ENCODE results near the gene NRG2. TPM values are rescaled to one million over a fixed set of nuclear protein-coding genes. Genes with fewer than 3 reads are reported as not detected.

NRG2 gene
- polyA plus RNA-seq, 1 of the 3 experiments (the other 2 are of a cell fraction), result 3.7 TPM

GRCh38 chr5:139912158-139912557 lies 130.9 kb downstream of the NRG2 start:
- H3K27ac ChIP-seq (ENCODE audit: low read depth in 2 of 2, low read length in 1 of 2), result no peak overlapping the region
- ChIA-PET CTCF (interaction anchor here (1.1 to 4.8 kb wide), 6 partner anchors 11 to 125 kb away, joined by 3 to 42 read pairs (median 6); no protein-coding TSS in a partner anchor), POLR2A (no interaction called here)
- no peak overlapping the region for H3K9ac ChIP-seq
- no peaks in the 10 kb centered on the region for H3K9me2 ChIP-seq
- no peaks in the 10 kb centered on the region for H3K36me3 ChIP-seq (replicated peaks in 1 of 2; ENCODE audit: control insufficient read depth in 1 of 2, insufficient read depth in 2 of 2, low read length in 1 of 2)
- WGBS (ENCODE audit: low lambda C conversion rate), result 67% methylated on average over 2 of the region's 3 CpGs
- no peaks in the 10 kb centered on the region for H4K20me1 ChIP-seq (ENCODE audit: insufficient read depth)
- H3K27me3 ChIP-seq (ENCODE audit: insufficient read depth), result no peaks in the 10 kb centered on the region
- H3K4me2 ChIP-seq, result no peak overlapping the region
- no peak overlapping the region for H3K4me3 ChIP-seq (ENCODE audit: low read depth in 2 of 2, low read length in 1 of 2)
- DNase-seq, result no peak
- H3K9me3 ChIP-seq, result no peaks in the 10 kb centered on the region
- peaks cover 0 to 48% of the 10 kb centered on the region in 2 experiments; a peak in 2 of 4 replicates for H3K4me1 ChIP-seq (ENCODE audit: control insufficient read depth in 1 of 2, insufficient read depth in 2 of 2, low read depth in 1 of 2, low read length in 1 of 2)
- H2AFZ ChIP-seq (ENCODE audit: low read depth), result no peak overlapping the region
- H3F3A ChIP-seq (replicated peaks; ENCODE audit: insufficient read depth), result no peaks in the 10 kb centered on the region
- no peaks in the 10 kb centered on the region for H3K79me2 ChIP-seq (ENCODE audit: insufficient read depth)
- TF ChIP-seq FOSL2 (IDR thresholded peaks at IDR 0.05; ENCODE audit: borderline replicate concordance, low read depth) (no peak), MXI1 (IDR thresholded peaks at IDR 0.05; ENCODE audit: low read depth, low read length) (no peak), USF2 (IDR thresholded peaks at IDR 0.05; ENCODE audit: borderline replicate concordance, low read depth, low read length) (no peak), NRF1 (IDR thresholded peaks at IDR 0.05; ENCODE audit: low read depth, low read length) (no peak), FOXJ3 (CRISPR knock-in tag; IDR thresholded peaks at IDR 0.05) (no peak), USF1 (IDR thresholded peaks at IDR 0.05; ENCODE audit: borderline replicate concordance, low read depth) (no peak), RCOR1 (IDR thresholded peaks at IDR 0.05; ENCODE audit: low read length) (no peak), GATA2 (CRISPR knock-in tag; IDR thresholded peaks at IDR 0.05) (no peak), TCF12 (IDR thresholded peaks at IDR 0.05) (no peak), REST (IDR thresholded peaks at IDR 0.05; ENCODE audit: low read depth, low read length) (no peak), CTCF (IDR thresholded peaks at IDR 0.05) (no peak)
